ENCODE results near the gene ZNF688.
"Not testable (repeated sequence)": the region's sequence is repeated elsewhere in the genome, so short reads cannot be mapped to it uniquely, and the experiment has no call there.

Gene ZNF688

DNA sequence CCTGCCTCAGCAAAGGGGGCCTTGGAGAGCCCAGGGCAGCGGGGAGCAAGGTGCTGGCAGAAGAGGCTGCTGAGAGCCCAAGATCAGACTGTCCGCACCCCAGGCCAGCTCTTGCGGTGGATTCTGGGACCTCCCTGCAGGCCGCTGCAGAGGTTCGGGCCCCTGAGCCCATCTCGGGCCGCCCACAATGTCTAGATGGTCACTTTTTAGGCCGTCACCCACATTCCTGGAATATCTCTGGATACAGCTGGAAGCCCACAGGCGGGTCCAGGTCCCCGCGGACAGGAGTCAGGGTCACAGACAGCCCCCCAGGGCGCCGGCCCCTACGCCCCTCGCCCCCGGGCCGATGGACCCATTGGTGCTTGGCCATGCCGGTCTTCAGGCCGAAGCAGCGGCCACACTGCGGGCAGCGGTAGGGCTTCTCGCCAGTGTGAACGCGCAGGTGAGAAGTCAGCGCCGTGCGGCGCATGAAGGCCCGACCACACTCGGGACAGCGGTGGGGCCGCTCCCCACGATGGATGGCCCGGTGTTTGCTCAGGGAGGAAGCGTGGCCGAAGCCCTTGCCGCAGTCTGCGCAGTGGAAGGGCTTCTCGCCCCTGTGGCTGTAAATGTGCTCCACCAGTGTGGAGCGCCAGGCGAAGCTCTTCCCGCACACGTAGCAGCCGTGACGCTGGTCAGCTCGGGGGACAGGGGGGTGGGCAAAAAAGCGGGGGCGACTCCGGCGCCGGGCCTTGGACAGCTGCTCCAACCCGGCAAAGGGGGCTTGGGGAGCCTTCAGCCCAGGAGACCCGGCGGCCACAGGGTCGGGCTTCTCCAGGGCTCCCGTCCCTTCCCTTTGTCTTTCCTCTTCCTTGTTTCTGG is 39.0 kb downstream of the ZNF688 start:
- no peak for DNase-seq

DNA sequence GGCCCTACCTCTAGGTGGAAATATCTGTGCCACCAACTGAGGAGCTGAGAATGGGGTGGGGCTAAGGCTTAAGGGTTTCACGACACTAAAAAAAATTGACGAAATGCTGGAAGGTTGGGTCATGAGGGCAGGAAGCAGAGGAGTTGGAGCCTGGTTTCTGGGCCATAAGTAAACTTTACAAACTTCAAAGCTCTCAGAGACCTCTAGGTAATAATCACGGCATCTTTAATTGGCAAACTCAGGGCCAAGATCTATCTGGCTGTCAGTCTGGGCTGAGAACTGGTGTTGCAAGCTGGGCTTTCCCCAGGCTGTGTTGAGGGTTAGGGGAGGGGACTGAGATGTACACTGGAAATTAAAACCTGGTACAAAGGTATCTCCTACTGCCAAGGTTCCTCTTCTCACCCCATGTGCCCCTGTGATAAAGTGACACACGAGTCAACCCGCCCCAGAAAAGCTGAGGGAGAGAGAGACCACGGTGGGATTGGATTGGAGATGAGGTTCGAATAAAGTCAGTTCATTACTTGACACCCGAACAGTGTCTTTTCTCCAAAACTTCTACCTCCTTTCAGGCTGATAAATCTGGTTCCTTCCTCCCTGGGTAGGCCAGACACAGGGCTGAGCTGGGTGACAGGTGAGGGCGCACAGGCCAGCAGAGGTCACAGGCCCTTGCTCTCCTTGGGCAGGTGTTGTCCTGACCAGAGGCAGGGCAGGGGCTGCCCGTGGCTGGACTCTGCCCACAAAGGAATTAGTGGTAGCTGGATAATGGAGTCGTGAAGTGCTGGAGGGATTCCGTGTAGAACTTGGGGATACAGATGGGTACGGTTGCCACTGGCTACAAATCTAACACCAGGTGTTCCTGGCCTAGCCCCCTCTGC is 41.1 kb downstream of the ZNF688 start:
- no peak for DNase-seq

DNA sequence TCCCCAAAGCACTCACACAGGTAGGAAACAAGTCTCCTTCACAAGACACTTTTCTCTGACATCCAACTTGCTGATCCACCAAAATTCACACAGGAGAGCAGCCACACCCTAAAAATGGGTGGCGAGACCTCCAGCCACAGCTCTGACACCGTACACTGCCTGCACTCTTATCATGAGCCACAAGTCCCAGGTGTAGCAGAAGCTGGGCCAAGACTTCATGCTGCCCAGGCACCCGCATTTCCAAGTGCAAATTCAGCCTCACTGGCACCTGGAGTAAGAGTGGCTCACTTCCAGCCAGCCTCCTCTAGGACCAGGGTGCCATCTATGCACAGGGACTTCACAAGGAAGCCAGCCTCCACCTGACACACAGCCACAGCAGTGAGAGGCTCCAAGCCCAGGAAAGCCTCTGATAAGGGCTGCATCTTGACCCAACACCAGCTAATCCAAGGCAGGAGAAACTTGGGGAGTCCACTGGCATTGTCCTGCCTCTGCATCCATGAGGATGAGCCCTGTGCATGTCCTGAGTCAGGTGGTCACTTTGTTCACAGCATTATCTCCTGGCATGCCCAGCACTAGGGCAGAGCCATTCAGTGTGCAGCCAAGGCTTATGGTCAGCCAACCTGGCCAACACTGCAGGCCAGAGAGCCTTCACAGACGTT is 42.6 kb downstream of the ZNF688 start:
- DNase-seq: no peak

DNA sequence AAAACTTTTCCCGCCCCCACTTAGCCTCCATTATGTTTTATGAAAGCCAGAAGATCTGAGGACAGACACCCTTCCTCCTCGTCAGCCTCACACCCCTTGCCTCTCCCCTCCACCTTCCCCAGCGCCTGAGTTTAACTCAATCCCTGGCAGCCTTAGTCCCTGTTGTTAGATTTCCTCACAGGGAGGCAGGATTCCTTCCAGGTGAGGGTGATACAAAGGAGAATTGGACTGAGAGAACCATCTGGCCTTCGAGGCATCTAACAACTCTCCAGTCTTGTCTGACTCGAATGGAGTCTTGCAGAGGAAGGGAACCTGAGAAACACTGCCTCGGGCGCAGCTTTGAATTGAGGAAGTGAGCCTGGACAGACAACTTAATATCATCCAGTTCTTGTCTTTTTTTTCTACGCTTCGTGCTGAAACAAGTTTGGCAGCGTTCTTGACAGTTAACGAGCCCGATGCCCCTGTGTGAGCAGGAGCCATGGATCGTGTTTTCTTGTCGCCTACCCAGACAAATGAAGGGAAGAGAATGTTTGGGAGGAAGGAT is 43.8 kb downstream of the ZNF688 start:
- DNase-seq: no peak

DNA sequence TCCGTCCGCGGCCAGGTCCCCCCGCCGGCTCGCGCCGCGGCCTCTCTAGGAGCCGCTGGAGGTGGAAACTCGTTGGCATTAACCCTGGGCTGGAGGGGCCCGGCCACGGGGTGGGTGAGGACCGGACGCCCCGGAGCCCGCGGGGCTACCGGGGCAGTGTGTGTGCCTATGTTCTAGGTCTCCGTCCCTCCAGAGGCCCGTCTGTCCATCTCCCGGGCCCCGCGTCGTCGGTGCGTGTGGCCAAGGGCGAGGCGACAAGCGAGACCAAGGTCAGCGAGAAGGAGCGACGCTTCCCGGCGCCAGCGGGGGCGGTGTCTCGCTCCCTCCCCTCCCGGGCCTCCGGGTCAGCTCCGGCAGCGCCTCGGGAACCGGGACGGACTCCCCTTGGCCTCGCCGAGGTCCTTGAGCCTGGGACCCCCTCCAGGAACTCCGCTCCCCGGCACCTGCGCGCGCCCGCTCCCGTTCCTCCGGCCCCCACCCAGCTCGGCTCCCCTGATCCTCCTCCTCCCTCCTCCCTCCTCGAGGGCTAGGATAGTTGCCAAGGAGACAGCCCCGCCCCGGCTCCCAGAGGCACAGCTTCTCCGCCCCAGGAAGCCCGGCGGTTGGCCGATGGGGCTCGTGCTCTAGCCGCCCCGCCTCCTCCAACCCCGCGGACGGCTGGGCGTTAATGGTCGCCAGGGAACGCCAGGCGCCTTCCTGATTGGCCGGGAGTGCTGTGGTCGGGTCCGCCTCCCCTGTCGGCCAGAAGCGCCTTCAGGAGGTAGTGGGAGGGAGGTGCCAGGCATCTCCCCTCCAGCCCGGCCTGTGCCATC is 44.5 kb downstream of the ZNF688 start:
- DNase-seq: peak; percentile 89

DNA sequence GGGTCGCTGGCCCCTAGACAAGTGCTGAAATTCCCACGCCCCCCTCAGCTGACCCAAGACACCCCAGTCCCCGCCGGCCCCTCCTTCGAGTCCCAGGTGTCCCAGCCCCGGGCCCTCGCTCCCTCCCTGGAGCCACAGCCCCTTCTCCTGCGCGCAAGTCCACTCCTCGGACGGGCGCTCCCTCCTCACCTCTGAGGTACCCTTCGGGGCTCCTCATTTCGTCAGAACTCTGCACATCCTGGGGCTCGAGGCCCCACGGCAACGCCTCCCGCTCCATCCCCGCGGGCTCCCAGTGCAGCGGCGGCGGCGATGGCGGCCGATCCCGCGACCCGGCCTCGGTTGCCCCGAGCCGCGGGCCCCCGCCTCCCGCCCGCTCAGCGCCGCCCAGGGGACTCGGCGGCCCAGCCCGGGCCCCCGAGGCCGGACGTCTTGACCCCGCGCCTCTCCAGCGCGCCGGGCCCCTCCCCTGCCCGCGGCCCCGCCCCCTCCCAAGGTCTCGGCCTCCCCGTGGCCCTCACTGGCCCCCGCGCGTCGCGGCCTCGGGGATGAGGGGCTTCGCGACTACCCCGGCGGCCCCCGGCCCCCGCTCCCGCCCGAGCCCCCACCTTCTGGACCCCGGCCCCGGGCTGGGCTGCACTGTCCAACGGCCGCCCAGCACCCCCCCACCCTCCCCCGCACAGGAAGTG is 45.2 kb downstream of the ZNF688 start, which contains the start of gene ZNF768:
ZNF768 (minus strand) TSS at position 430 of the 686 bp plus-strand sequence; CDS start at position 277, 153 bp downstream.
- DNase-seq: no peak

DNA sequence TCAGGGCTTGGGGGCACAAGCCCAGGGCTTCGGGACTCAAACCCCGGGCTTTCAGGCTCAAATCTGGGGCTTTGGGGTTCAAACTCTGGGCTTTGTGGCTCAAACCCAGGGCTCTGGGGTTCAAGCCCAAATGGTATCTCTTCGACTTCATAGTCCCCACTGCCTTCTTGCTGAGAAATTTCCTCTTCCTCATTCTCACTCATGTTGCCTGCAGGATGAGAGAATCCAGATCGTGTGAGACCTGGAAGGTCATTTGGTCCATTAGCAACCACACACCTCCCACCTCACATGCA is 45.7 kb downstream of the ZNF688 start:
- no peak for DNase-seq

DNA sequence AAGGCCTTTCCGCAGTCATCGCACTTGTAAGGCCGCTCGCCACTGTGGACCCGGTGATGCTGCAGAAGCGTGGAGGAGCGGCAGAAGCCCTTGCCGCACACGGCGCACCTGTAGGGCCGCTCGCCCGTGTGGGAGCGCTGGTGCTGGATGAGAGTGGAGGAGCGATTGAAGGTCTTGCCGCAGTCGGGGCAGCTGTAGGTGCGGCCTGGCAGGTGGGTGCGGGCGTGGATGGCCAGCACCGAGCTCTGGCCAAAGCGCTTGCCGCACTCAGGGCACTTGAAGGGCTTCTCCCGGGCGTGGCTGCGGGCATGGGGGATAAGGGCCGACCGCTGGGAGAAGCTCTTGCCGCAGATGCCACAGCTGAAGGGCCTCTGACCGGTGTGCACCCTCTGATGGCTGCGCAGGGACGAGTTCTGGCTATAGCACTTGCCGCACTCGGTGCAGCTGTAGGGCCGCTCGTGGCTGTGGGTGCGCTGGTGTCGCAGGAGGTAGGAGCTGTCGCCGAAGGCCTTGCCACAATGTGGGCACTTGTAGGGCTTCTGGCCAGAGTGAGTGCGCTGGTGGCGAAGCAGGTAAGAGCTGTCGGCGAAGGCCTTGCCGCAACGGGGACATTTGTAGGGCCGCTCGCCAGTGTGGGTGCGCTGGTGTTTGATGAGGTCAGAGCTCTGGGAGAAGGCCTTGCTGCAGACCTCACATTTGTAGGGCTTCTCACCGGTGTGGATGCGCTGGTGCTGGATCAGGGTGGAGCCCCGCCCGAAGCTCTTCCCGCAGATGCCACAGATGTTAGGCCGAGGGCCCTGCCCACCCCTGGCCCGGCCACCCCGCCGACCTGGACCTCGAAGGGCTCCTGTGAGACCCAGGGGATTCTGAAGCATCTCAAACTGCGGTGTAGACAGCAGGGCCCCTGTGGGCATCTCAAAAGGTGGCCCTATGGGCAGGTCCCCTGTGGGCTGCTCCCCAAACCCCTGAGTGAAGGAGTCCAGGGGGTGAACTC is 46.6 kb downstream of the ZNF688 start:
- DNase-seq: no peak

DNA sequence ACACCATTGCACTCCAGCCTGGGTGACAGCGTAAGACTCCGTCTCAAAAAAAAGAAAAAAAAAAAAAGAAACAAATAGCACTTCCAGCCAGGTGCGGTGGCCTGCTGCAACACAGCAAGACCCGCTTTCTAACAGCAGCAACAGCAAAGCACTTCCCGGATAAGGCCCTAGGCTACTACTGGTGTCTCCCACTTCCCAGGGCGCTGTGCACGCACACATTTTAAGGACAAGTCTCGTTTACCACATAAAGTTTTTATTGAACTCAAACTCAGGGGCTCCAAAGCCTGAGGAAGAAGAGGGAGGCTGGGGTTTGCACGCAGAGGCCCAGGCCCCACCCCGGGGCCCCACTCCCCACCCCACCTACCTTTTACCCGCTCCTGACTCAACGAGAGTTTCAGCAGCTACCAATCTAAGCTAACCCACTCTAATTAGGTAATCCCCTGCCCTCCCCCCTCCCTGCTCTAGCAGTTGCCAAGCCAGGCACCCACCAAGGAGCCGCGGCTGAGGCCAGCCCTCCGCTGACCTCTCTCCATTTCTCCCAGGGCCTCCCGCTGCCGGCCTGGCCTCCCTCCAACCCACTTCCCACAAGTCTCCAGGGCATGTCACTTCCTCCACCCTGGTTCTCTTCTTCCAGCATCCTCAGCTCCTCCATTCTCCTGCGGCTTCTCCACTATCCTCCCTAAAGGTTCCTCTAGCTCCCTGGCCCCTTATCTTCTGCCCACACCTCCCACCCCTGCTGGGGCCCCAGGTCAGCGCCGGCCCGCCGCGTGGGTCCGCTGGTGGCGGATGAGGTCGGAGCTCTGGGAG is 47.5 kb downstream of the ZNF688 start:
- no peak for DNase-seq

DNA sequence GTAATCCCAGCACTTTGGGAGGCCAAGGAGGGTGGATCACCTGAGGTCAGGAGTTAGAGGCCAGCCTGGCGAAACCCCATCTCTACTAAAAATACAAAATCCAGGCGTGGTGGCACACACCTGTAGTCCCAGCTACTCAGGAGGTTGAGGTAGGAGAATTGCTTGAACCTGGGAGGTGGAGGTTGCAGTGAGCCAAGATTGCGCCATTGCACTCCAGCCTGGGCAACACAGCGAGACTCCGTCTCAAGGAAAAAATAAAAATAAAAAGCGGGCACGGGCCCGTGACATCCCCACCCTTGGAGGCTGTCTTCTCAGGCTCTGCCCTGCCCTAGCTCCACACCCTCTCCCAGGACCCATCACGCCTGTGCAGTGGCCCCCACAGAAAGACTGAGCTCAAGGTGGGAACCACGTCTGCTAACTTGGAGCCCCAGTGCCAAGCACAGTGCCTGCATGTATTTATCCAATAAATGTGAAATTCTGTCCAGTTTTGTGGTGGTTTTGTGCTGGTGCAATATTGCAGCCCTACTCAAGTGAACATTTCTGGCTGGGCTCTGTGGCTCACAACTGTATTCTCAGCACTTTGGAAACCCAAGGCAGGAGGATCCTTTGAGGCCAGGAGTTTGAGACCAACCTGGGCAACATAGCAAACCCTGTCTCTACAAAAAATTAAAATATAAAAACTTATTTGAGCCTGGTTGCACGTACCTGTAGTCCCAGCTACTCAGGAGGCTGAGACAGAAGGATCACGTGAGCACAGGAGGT is 48.6 kb downstream of the ZNF688 start:
- not testable (repeated sequence) for DNase-seq

DNA sequence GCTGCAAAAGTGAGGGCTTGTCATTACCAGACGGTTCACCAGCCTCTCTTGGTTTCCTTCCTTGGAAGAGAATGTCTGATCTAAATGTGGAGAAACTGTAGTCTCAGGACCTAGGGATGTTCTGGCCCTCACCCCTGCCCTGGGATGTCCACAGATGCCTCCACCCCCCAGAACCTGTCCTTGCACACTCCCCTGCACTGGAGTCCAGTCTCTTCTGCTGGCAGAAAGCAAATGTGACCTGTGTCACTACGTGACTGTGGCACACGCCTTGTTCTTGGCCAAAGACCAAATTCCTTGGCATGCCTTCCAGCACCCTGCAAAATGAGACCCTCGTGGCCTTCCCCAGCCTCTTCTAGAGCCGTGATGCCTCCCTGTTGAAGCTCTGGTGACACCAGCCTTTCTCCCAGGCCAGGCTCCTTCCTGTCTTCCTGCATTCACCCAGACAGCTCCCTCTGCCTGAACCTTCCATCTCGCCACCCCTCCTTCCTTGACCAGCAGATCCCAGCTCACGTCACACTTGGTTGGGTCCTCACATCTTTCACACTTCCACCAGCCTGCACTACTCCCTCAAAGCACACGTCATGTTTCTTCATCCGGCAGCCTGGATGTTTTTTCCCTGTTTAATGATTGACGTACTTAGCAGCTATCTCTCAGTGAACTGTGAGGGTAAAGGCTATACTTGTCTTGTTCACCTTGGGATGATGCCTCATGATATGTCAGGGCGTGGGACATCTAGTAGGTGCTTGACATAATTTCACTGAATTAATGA is 49.5 kb downstream of the ZNF688 start:
- no peak for DNase-seq

DNA sequence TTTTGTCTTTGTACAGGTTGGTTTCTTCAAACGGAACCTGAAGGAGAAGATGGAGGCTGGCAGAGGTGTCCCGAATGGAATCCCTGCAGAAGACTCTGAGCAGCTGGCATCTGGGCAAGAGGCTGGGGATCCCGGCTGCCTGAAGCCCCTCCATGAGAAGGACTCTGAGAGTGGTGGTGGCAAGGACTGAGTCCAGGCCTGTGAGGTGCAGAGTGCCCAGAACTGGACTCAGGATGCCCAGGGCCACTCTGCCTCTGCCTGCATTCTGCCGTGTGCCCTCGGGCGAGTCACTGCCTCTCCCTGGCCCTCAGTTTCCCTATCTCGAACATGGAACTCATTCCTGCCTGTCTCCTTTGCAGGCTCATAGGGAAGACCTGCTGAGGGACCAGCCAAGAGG is 50.0 kb downstream of the ZNF688 start:
- no peak for DNase-seq

Data from activated gamma-delta T cell treated with Interleukin-2 at 50 U/mL for 16 hours (primary cell).